Neural cell (in vitro differentiated cells): ENCODE measurements around the gene LARP1. TPM values are rescaled to one million over a fixed set of nuclear protein-coding genes. Genes with fewer than 3 reads are reported as not detected.

Experiments
- H2AFZ ChIP-seq: fragments of 200-600, 300-800 bp; sonication (generic), shearing (Covaris generic); 2 replicates; pipeline ENCODE4 v1.6.0; 2014; ENCODE audit warnings: low read depth, mild to moderate bottlenecking, antibody characterized with exemption, low read length, moderate library complexity
- H3F3A ChIP-seq: fragments of 200-600 bp; shearing (Covaris generic); 2 replicates; pipeline ENCODE4 v1.6.1; 2016; ENCODE audit warnings: mild to moderate bottlenecking, moderate library complexity, mixed read lengths, antibody characterized with exemption, low read length; ENCODE audit not compliant: insufficient read depth, poor library complexity, severe bottlenecking
- H3K27ac ChIP-seq: fragments of 200-600, 300-800 bp; sonication (generic), shearing (Covaris generic); 2 replicates; pipeline ENCODE4 v1.5.1; 2014; ENCODE audit warnings: mild to moderate bottlenecking, low read length, moderate library complexity
- H3K27me3 ChIP-seq: fragments of 300-800, 200-600 bp; sonication (generic), shearing (Covaris generic); 2 replicates; pipeline ENCODE4 v1.6.0; 2014; ENCODE audit warnings: mild to moderate bottlenecking, low read depth, low read length, moderate library complexity; ENCODE audit not compliant: insufficient read depth
- H3K36me3 ChIP-seq: fragments of 300-800, 200-600 bp; sonication (generic), shearing (Covaris generic); 2 replicates; pipeline ENCODE4 v1.5.1; 2014; ENCODE audit warnings: mild to moderate bottlenecking, antibody characterized with exemption, low read length, moderate library complexity; ENCODE audit not compliant: insufficient read depth
- H3K4me2 ChIP-seq: fragments of 300-800, 200-600 bp; sonication (generic), shearing (Covaris generic); 2 replicates; pipeline ENCODE4 v1.6.0; 2014; ENCODE audit warnings: mild to moderate bottlenecking, low read length
- H3K4me3 ChIP-seq: fragments of 300-800, 200-600 bp; sonication (generic), shearing (Covaris generic); 2 replicates; pipeline ENCODE4 v1.5.1; 2014; ENCODE audit warnings: mild to moderate bottlenecking, low read length, moderate library complexity
- H3K79me2 ChIP-seq: fragments of 200-600 bp; shearing (Covaris generic); replicated peaks from 2 replicates; pipeline ENCODE4 v1.6.0; 2014; ENCODE audit warnings: mild to moderate bottlenecking, low read length, moderate library complexity; ENCODE audit not compliant: insufficient read depth
- H3K9ac ChIP-seq: fragments of 300-800, 200-600 bp; sonication (generic), shearing (Covaris generic); 2 replicates; pipeline ENCODE4 v1.6.1; 2016; ENCODE audit warnings: mild to moderate bottlenecking, low read length, mixed read lengths
- H3K9me2 ChIP-seq: fragments of 200-600 bp; shearing (Covaris generic); 2 replicates; pipeline ENCODE4 v1.6.1; 2016; ENCODE audit warnings: mild to moderate bottlenecking, low read length, mixed read lengths; ENCODE audit not compliant: insufficient read depth
- H3K9me3 ChIP-seq: fragments of 200-600, 300-800 bp; sonication (generic), shearing (Covaris generic); 2 replicates; pipeline ENCODE4 v1.6.1; 2016; ENCODE audit warnings: mild to moderate bottlenecking, mixed run types, low read length, moderate library complexity, mixed read lengths
- H4K20me1 ChIP-seq: fragments of 200-600 bp; shearing (Covaris generic); 2 replicates; pipeline ENCODE4 v1.6.1; 2016; ENCODE audit warnings: mild to moderate bottlenecking, mixed run types; ENCODE audit not compliant: insufficient read depth
- EP300 ChIP-seq: fragments of 450-650 bp; conservative IDR thresholded peaks from 2 replicates; pipeline ENCODE4 v1.6.1; 2014; ENCODE audit warnings: antibody characterized with exemption, mild to moderate bottlenecking, moderate library complexity; ENCODE audit not compliant: poor library complexity, severe bottlenecking
- EZH2 ChIP-seq: fragments of 200-600, 300-800 bp; shearing (Covaris generic), sonication (generic); IDR thresholded peaks from 2 replicates; pipeline ENCODE4 v1.6.1; 2014; ENCODE audit warnings: antibody characterized with exemption, low read length, borderline replicate concordance, mild to moderate bottlenecking; ENCODE audit not compliant: insufficient read depth, poor library complexity, severe bottlenecking
- MXI1 ChIP-seq: fragments of 450-650 bp; conservative IDR thresholded peaks from 2 replicates; pipeline ENCODE4 v1.6.1; 2014; ENCODE audit warnings: antibody characterized with exemption, mild to moderate bottlenecking; ENCODE audit not compliant: poor library complexity, severe bottlenecking
- POLR2AphosphoS5 ChIP-seq: IDR thresholded peaks from 2 replicates; pipeline ENCODE4 v1.6.1; 2012
- RAD21 ChIP-seq: fragments of 450-650 bp; conservative IDR thresholded peaks from 2 replicates; pipeline ENCODE4 v1.6.1; 2014; ENCODE audit warnings: antibody characterized with exemption, mild to moderate bottlenecking, moderate library complexity
- SMC3 ChIP-seq: fragments of 450-650 bp; conservative IDR thresholded peaks from 2 replicates; pipeline ENCODE4 v1.6.1; 2014; ENCODE audit warnings: antibody characterized with exemption, mild to moderate bottlenecking, moderate library complexity; ENCODE audit not compliant: poor library complexity
- TAF1 ChIP-seq: IDR thresholded peaks from 2 replicates; pipeline ENCODE4 v1.6.1; 2012; ENCODE audit warnings: low read depth
- polyA plus RNA-seq: library from polyadenylated mRNA; depleted of rRNA; stranded (reverse); fragments of >200 nt; gene quantifications from 2 replicates; pipeline ENCODE4 v1.2.3, GENCODE V29; 2014
- TF ChIP-seq, protein P1 (sequence below): IDR thresholded peaks from 2 replicates; pipeline ENCODE4 v1.6.1; 2012; ENCODE audit warnings: borderline replicate concordance
- TF ChIP-seq, protein P2 (sequence below): fragments of 450-650 bp; IDR thresholded peaks from 2 replicates; pipeline ENCODE4 v1.5.1; 2014; ENCODE audit warnings: antibody characterized with exemption, mild to moderate bottlenecking, moderate library complexity; ENCODE audit not compliant: poor library complexity, severe bottlenecking

LARP1 gene
- polyA plus RNA-seq, 1 donor from 2014 or later, result 36.1 TPM

DNA sequence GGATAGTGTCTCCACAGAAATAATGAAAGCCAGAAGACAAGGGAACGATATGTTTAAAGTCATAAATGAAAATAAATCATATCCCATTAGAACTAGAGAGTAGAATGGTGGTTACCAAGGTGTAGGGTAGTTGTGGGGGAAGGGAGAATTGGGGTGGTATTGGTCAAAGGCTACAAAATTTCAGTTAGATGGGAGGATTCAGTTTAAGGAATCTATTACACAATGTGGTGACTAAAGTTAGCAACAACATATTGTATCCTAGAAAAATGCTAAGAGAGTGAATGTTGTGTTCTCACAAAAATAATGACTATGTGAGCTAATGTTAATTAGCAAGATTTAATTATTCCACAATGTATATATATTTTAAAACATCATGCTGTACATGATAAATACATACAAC, 27.8 kb upstream of the LARP1 start:
- H3K4me2 ChIP-seq, result no peak overlapping the region
- no peaks in the 10 kb centered on the region for H3K27me3 ChIP-seq
- no peak overlapping the region for H2AFZ ChIP-seq
- H3K4me3 ChIP-seq, result no peak overlapping the region
- H3K79me2 ChIP-seq, result no peaks in the 10 kb centered on the region
- no peaks in the 10 kb centered on the region for H3F3A ChIP-seq
- H3K27ac ChIP-seq, result no peak overlapping the region
- TF ChIP-seq SMC3 (no peak), TAF1 (no peak), EZH2 (no peak), EP300 (no peak), POLR2AphosphoS5 (no peak), MXI1 (no peak), RAD21 (no peak)
- TF ChIP-seq, protein P1, sequence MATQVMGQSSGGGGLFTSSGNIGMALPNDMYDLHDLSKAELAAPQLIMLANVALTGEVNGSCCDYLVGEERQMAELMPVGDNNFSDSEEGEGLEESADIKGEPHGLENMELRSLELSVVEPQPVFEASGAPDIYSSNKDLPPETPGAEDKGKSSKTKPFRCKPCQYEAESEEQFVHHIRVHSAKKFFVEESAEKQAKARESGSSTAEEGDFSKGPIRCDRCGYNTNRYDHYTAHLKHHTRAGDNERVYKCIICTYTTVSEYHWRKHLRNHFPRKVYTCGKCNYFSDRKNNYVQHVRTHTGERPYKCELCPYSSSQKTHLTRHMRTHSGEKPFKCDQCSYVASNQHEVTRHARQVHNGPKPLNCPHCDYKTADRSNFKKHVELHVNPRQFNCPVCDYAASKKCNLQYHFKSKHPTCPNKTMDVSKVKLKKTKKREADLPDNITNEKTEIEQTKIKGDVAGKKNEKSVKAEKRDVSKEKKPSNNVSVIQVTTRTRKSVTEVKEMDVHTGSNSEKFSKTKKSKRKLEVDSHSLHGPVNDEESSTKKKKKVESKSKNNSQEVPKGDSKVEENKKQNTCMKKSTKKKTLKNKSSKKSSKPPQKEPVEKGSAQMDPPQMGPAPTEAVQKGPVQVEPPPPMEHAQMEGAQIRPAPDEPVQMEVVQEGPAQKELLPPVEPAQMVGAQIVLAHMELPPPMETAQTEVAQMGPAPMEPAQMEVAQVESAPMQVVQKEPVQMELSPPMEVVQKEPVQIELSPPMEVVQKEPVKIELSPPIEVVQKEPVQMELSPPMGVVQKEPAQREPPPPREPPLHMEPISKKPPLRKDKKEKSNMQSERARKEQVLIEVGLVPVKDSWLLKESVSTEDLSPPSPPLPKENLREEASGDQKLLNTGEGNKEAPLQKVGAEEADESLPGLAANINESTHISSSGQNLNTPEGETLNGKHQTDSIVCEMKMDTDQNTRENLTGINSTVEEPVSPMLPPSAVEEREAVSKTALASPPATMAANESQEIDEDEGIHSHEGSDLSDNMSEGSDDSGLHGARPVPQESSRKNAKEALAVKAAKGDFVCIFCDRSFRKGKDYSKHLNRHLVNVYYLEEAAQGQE, result no peak
- TF ChIP-seq, protein P2, sequence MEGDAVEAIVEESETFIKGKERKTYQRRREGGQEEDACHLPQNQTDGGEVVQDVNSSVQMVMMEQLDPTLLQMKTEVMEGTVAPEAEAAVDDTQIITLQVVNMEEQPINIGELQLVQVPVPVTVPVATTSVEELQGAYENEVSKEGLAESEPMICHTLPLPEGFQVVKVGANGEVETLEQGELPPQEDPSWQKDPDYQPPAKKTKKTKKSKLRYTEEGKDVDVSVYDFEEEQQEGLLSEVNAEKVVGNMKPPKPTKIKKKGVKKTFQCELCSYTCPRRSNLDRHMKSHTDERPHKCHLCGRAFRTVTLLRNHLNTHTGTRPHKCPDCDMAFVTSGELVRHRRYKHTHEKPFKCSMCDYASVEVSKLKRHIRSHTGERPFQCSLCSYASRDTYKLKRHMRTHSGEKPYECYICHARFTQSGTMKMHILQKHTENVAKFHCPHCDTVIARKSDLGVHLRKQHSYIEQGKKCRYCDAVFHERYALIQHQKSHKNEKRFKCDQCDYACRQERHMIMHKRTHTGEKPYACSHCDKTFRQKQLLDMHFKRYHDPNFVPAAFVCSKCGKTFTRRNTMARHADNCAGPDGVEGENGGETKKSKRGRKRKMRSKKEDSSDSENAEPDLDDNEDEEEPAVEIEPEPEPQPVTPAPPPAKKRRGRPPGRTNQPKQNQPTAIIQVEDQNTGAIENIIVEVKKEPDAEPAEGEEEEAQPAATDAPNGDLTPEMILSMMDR, result no peak
- no peaks in the 10 kb centered on the region for H3K36me3 ChIP-seq
- no peaks in the 10 kb centered on the region for H3K9me2 ChIP-seq
- no peaks in the 10 kb centered on the region for H3K9me3 ChIP-seq
- no peaks in the 10 kb centered on the region for H4K20me1 ChIP-seq
- no peak overlapping the region for H3K9ac ChIP-seq

DNA sequence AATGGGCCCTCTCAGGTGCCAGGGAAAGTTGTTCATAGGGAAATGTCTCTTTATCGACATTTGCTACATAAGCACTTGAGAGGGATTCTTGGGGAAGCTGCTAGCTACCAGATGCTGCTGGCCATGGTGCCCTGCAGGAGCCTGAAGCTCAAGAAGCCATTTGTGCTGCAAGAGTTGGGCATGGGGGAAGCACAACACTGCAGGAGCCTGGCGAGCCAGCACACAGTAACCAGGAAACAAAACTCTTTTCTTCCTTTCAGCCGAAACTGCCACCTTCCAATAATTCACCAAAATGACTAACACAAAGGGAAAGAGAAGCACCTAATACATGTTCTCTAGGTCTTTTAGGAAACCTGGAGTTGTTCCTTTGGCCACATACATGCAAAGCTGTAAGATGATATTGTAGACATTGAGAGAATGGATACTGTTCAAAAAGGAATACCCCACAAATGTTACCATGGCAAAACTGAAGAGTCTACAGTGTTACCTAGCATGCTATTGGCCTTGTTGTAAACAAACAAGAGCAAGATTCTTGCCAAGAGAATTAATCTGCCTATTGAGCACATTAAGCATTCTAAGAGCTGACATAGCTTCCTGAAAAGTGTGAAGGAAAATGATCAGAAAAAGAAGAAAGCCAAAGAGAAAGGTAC, 26.1 kb upstream of the LARP1 start:
- TF ChIP-seq SMC3 (no peak), RAD21 (no peak), TAF1 (no peak)
- TF ChIP-seq, protein P1, result no peak
- TF ChIP-seq, protein P2, result no peak

More for the DNA sequence above, 26.1 kb upstream of the LARP1 start:
- Histone ChIP-seq H3K27me3 (no peaks in the 10 kb centered on the region), H3K4me2 (no peak overlapping the region), H3K27ac (no peak overlapping the region), H3F3A (no peaks in the 10 kb centered on the region), H3K9me2 (no peaks in the 10 kb centered on the region), H4K20me1 (no peaks in the 10 kb centered on the region), H3K36me3 (no peaks in the 10 kb centered on the region), H3K9me3 (no peaks in the 10 kb centered on the region), H2AFZ (no peak overlapping the region), H3K4me3 (no peak overlapping the region), H3K9ac (no peak overlapping the region), H3K79me2 (no peaks in the 10 kb centered on the region)
